ENCODE measurements around the gene USP49. TPM values are rescaled to one million over a fixed set of nuclear protein-coding genes. Genes with fewer than 3 reads are reported as not detected.

The USP49 gene
- total and polyA plus RNA-seq, 2 of the 13 experiments (the other 11 are each of a cell fraction or from before 2014, with no cell fraction given) = 2.9 to 4.3 TPM

GRCh38 chr6:41750374-41750773 is 144.8 kb downstream of the USP49 start:
- Histone ChIP-seq H3K36me3 (replicated peaks in 1 of 2; ENCODE audit: control insufficient read depth in 1 of 2, insufficient read depth in 2 of 2, low read length in 2 of 2) (no peaks in the 10 kb centered on the region), H3K4me1 (ENCODE audit: insufficient read depth, low read length) (peaks cover 64% of the 10 kb centered on the region), H3K27me3 (ENCODE audit: control insufficient read depth in 1 of 2, insufficient read depth in 2 of 2, low read length in 2 of 2) (no peaks in the 10 kb centered on the region), H3K4me2 (ENCODE audit: low read depth, low read length) (no peak overlapping the region), H3K9ac (ENCODE audit: insufficient read depth, low read depth, low read length) (no peak overlapping the region), H2AFZ (ENCODE audit: low read length) (no peak overlapping the region), H3K27ac (ENCODE audit: extremely low read length, insufficient read depth, low read length) (no peak overlapping the region), H3K4me3 (replicated peaks in 1 of 3; ENCODE audit: insufficient read depth in 1 of 3, low read depth in 2 of 3, low read length in 3 of 3) (no peak overlapping the region), H4K20me1 (ENCODE audit: insufficient read depth, low read length) (no peaks in the 10 kb centered on the region), H3K79me2 (ENCODE audit: insufficient read depth, low read length) (no peaks in the 10 kb centered on the region), H3K9me3 (ENCODE audit: low read length) (no peaks in the 10 kb centered on the region)
- TF ChIP-seq POGZ (CRISPR knock-in tag; IDR thresholded peaks at IDR 0.05) (no peak), ZSCAN12 (CRISPR knock-in tag; IDR thresholded peaks at IDR 0.05) (no peak), RBAK (CRISPR knock-in tag; IDR thresholded peaks at IDR 0.05) (no peak), SYNCRIP (IDR thresholded peaks at IDR 0.05; ENCODE audit: insufficient read depth, low read depth, low read length) (no peak), RFX3 (CRISPR knock-in tag; IDR thresholded peaks at IDR 0.05) (no peak), PBX3 (CRISPR knock-in tag; IDR thresholded peaks at IDR 0.05; ENCODE audit: borderline replicate concordance) (no peak)
- TF ChIP-seq, protein P1, sequence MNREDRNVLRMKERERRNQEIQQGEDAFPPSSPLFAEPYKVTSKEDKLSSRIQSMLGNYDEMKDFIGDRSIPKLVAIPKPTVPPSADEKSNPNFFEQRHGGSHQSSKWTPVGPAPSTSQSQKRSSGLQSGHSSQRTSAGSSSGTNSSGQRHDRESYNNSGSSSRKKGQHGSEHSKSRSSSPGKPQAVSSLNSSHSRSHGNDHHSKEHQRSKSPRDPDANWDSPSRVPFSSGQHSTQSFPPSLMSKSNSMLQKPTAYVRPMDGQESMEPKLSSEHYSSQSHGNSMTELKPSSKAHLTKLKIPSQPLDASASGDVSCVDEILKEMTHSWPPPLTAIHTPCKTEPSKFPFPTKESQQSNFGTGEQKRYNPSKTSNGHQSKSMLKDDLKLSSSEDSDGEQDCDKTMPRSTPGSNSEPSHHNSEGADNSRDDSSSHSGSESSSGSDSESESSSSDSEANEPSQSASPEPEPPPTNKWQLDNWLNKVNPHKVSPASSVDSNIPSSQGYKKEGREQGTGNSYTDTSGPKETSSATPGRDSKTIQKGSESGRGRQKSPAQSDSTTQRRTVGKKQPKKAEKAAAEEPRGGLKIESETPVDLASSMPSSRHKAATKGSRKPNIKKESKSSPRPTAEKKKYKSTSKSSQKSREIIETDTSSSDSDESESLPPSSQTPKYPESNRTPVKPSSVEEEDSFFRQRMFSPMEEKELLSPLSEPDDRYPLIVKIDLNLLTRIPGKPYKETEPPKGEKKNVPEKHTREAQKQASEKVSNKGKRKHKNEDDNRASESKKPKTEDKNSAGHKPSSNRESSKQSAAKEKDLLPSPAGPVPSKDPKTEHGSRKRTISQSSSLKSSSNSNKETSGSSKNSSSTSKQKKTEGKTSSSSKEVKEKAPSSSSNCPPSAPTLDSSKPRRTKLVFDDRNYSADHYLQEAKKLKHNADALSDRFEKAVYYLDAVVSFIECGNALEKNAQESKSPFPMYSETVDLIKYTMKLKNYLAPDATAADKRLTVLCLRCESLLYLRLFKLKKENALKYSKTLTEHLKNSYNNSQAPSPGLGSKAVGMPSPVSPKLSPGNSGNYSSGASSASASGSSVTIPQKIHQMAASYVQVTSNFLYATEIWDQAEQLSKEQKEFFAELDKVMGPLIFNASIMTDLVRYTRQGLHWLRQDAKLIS (CRISPR knock-in tag; IDR thresholded peaks at IDR 0.05) = no peak
- intact Hi-C loops (cut with micrococcal nuclease; ENCODE audit: unreplicated experiment) (no loop called here), in situ Hi-C loops (cut with HindIII; ENCODE audit: extremely low pct_ligation_motif_present, low pct_unique_long_range_greater_than_20kb) (no loop called here)
- POLR2A ChIA-PET = interaction anchor here (1.4 to 7.2 kb wide), 3 partner anchors 9 to 17 kb away, joined by 5 to 94 read pairs (median 12); no protein-coding TSS in a partner anchor
- no peak for ATAC-seq
- FAIRE-seq = no peak
- WGBS (ENCODE audit: low lambda C conversion rate) = 100% methylated on average over 3 of the region's 3 CpGs
- no peak for DNase-seq (ENCODE audit: low spot score)
- no TSS peak for BruUV-seq (replicated peaks)
- CTCF ChIA-PET (ENCODE audit: low intra/inter-chr PET ratio, low total read pairs) = no interaction called here
